Adrenal gland (tissue), 5 donors: ENCODE measurements around the gene MTHFD1L.

ENCODE experiments used
- POLR2A ChIP-seq, 2 donors: fragments of 450-650 bp; IDR thresholded peaks; one replicate each; pipeline ENCODE4 v1.6.1; 2017; ENCODE audit warnings: antibody characterized with exemption in 2 of 2, mild to moderate bottlenecking in 2 of 2, moderate library complexity in 1 of 2
- TF ChIP-seq, protein P1 (sequence below), 6 experiments: fragments of 450-650 bp in 4 of 6; fragments of 200-600 bp in 2 of 6; sonication (generic) in 1 of 6; IDR thresholded peaks; 1 replicate in 5 of 6; 2 replicates in 1 of 6; pipeline versions ENCODE4 v1.5.1 to v1.8.0; 2016 to 2021; ENCODE audit warnings: antibody characterized with exemption in 6 of 6, mild to moderate bottlenecking in 2 of 6, moderate library complexity in 1 of 6
- donor health status: DM: no; HTN: no; CAD: no.

DNA sequence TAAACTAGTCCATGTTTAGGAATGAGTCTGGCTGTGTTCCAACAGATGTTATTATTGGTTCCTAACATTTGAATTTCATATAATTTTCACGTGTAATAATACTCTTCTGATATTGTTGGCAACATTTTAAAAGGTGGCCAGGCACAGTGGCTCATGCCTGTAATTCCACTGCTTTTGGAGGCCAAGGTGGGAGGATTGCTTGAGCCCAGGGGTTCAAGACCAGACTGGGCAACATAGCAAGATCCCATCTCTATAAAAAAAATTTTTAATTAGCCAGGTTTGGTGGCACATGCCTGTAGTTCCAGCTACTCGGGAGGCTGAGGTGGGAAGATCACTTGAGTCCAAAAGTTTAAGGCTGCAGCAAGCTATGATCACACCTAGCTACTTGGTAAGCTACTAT lies 116.2 kb downstream of the MTHFD1L start:
- TF ChIP-seq, protein P1, sequence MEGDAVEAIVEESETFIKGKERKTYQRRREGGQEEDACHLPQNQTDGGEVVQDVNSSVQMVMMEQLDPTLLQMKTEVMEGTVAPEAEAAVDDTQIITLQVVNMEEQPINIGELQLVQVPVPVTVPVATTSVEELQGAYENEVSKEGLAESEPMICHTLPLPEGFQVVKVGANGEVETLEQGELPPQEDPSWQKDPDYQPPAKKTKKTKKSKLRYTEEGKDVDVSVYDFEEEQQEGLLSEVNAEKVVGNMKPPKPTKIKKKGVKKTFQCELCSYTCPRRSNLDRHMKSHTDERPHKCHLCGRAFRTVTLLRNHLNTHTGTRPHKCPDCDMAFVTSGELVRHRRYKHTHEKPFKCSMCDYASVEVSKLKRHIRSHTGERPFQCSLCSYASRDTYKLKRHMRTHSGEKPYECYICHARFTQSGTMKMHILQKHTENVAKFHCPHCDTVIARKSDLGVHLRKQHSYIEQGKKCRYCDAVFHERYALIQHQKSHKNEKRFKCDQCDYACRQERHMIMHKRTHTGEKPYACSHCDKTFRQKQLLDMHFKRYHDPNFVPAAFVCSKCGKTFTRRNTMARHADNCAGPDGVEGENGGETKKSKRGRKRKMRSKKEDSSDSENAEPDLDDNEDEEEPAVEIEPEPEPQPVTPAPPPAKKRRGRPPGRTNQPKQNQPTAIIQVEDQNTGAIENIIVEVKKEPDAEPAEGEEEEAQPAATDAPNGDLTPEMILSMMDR (IDR thresholded peaks at IDR 0.05), result no peak
- no peak for TF ChIP-seq POLR2A (IDR thresholded peaks at IDR 0.05)
